Kidney epithelial cell (primary cell): ENCODE measurements around the gene HCK. TPM values are rescaled to one million over a fixed set of nuclear protein-coding genes. Genes with fewer than 3 reads are reported as not detected.

Experiments used
- DNase-seq: peaks from one replicate; pipeline ENCODE4 v3.0.0-alpha.2; 2010; ENCODE audit warnings: low read depth
- H3K27me3 ChIP-seq: 2 replicates; pipeline ENCODE4 v1.6.0; 2011; ENCODE audit warnings: low read length; ENCODE audit not compliant: control insufficient read depth, insufficient read depth
- H3K36me3 ChIP-seq: 2 replicates; pipeline ENCODE4 v1.5.1; 2011; ENCODE audit warnings: low read length; ENCODE audit not compliant: control insufficient read depth, insufficient read depth
- H3K4me3 ChIP-seq: 2 replicates; pipeline ENCODE4 v1.5.1; 2011; ENCODE audit warnings: low read depth, mild to moderate bottlenecking, control low read depth, low read length
- total RNA-seq: library from RNA; depleted of rRNA; stranded (reverse); fragments of >200 nt; gene quantifications from 2 replicates; pipeline ENCODE4 v1.2.3, GENCODE V29; 2015
- TF ChIP-seq, protein P1 (sequence below): IDR thresholded peaks from 2 replicates; pipeline ENCODE4 v1.5.1; 2011; ENCODE audit warnings: mild to moderate bottlenecking, moderate library complexity, low read length, control low read depth, inconsistent platforms; ENCODE audit not compliant: insufficient read depth, poor library complexity, severe bottlenecking

HCK gene
- total RNA-seq, 1 donor from 2014 or later = 0.17 TPM

DNA sequence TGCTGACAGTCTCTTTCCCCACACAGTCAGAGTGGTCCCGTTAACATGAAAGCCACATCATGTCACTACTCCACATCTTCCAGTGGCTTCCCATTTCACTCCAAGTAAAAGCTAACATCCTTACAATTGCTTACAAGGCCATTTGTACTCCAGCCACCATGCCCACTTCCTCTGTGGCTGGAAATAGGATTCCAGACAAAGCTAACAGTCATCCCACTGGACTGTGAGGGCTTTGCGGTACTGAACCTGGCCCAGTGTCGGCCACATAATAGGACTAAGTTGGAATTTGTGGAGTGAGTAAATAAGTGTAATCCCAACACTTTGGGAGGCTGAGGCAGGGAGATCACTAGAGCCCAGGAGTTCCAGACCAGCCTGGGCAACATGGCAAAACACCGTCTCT is 31.0 kb upstream of the HCK start:
- no peak for DNase-seq
- Histone ChIP-seq H3K36me3 (no peaks in the 10 kb centered on the region), H3K4me3 (no peak overlapping the region), H3K27me3 (peaks cover 49% of the 10 kb centered on the region)
- TF ChIP-seq, protein P1, sequence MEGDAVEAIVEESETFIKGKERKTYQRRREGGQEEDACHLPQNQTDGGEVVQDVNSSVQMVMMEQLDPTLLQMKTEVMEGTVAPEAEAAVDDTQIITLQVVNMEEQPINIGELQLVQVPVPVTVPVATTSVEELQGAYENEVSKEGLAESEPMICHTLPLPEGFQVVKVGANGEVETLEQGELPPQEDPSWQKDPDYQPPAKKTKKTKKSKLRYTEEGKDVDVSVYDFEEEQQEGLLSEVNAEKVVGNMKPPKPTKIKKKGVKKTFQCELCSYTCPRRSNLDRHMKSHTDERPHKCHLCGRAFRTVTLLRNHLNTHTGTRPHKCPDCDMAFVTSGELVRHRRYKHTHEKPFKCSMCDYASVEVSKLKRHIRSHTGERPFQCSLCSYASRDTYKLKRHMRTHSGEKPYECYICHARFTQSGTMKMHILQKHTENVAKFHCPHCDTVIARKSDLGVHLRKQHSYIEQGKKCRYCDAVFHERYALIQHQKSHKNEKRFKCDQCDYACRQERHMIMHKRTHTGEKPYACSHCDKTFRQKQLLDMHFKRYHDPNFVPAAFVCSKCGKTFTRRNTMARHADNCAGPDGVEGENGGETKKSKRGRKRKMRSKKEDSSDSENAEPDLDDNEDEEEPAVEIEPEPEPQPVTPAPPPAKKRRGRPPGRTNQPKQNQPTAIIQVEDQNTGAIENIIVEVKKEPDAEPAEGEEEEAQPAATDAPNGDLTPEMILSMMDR = no peak

GRCh38 chr20:32024683-32025295 is 27.3 kb upstream of the HCK start:
- no peak for DNase-seq
- no peak overlapping the region for H3K4me3 ChIP-seq
- H3K36me3 ChIP-seq = no peaks in the 10 kb centered on the region
- H3K27me3 ChIP-seq = peaks cover 38% of the 10 kb centered on the region
- TF ChIP-seq, protein P1 = no peak

GRCh38 chr20:32027643-32028042 is 24.4 kb upstream of the HCK start:
- no peak for DNase-seq
- H3K36me3 ChIP-seq = no peaks in the 10 kb centered on the region
- peaks cover 35% of the 10 kb centered on the region for H3K27me3 ChIP-seq
- no peak overlapping the region for H3K4me3 ChIP-seq
- TF ChIP-seq, protein P1 = no peak

DNA sequence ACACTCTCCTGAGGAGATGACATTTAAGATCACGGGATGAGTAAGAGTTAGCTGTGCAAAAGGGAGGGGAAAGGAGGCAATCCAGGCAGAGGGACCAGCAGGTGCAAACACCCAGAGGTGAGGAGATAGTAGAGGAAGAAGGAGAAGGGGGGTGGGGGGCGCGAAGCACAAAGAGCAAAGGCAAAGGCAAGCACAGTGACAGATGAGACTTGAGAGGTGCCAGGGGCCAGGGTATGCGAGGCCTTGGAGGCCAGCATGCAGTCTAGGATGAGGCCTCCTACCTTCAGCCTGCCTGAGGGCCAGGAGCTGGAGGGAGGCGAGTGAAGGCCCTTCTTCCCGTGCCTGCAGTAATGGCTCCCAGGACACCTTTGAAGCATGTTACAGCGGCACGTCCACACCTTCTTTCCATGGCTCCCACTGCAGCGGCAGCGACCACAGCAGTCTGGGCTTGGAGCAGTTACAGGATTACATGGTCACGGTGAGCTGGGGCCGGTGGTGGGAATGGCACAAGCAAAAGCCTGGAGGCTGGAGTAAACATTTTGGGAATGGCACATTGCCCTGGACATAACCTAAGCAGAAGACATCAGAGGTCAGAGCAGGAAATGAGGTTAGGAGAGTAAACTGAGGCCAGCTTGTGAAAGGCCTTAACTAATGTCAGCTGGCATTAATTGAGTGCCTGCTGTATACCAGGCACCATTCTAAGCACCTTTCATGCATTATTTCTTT is 23.2 kb upstream of the HCK start:
- TF ChIP-seq, protein P1 = no peak
- no peak for DNase-seq
- no peaks in the 10 kb centered on the region for H3K36me3 ChIP-seq
- H3K27me3 ChIP-seq = peaks cover 37% of the 10 kb centered on the region
- no peak overlapping the region for H3K4me3 ChIP-seq

- no peak overlapping the region for H3K4me3 ChIP-seq
- TF ChIP-seq, protein P1 = no peak
- no peaks in the 10 kb centered on the region for H3K36me3 ChIP-seq
- H3K27me3 ChIP-seq = peaks cover 41% of the 10 kb centered on the region
- no peak for DNase-seq
Observed at GRCh38 chr20:32029561-32029960, 22.5 kb upstream of the HCK start.
